Measurements from ENCODE around the gene SIM2. TPM values are rescaled to one million over a fixed set of nuclear protein-coding genes. Genes with fewer than 3 reads are reported as not detected.

Gene SIM2
- total RNA-seq, 2 experiments from 2014 or later = not detected

DNA sequence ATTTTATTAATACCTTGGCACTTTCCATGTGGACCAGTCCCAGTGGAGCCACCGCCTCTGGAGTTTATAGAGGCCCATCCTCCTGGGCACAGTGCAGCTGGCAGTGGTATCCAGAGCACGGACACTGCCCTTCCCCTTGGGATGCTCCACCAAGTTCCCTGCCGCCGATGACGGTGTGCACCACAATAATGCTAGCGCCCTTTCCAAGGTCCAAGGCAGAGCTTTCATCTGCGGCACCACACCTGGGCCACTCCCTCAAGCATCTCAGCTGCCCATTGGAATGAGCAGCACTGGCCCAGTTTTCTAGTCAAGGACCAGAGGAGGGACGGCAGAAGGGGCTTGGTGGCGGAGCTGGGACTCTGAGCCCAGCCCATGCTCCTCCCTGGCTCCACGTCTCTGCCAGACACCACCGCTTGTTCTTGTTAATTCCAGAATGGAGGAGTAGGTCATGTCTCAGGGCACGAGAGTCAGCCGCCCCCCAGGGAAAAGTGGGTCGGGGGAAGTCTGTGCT lies 24.5 kb downstream of the SIM2 start:
- TF ChIP-seq CTCF (conservative IDR thresholded peaks at IDR 0.05; ENCODE audit: low read length) = no peak
- TF ChIP-seq EZH2phosphoT487 (IDR thresholded peaks at IDR 0.05; ENCODE audit: borderline replicate concordance, low read depth, low read length) = no peak
- Histone ChIP-seq H3K4me3 (ENCODE audit: low read depth, low read length, poor library complexity, severe bottlenecking) (no peak overlapping the region), H3K9me2 (ENCODE audit: insufficient read depth, low read length) (no peaks in the 10 kb centered on the region), H3K4me2 (ENCODE audit: low read length) (no peak overlapping the region), H3K79me2 (ENCODE audit: insufficient read depth, low read depth, low read length) (no peaks in the 10 kb centered on the region), H2AFZ (ENCODE audit: low read length) (no peak overlapping the region), H3K36me3 (ENCODE audit: insufficient read depth, low read length) (no peaks in the 10 kb centered on the region), H3K9me3 (ENCODE audit: low read length) (no peaks in the 10 kb centered on the region), H3K27ac (ENCODE audit: low read depth, low read length, poor library complexity, severe bottlenecking) (no peak overlapping the region), H4K20me1 (ENCODE audit: insufficient read depth, low read length) (no peaks in the 10 kb centered on the region), H3K4me1 (ENCODE audit: insufficient read depth, low read length, poor library complexity, severe bottlenecking) (no peaks in the 10 kb centered on the region)
- CTCF ChIA-PET (ENCODE audit: unreplicated experiment) = no interaction called here
- POLR2A ChIA-PET = no interaction called here
- DNase-seq (ENCODE audit: low spot score) = no peak
- intact Hi-C loops (cut with micrococcal nuclease; ENCODE audit: unreplicated experiment) = no loop called here
- no TSS peak for BruUV-seq (replicated peaks)

DNA sequence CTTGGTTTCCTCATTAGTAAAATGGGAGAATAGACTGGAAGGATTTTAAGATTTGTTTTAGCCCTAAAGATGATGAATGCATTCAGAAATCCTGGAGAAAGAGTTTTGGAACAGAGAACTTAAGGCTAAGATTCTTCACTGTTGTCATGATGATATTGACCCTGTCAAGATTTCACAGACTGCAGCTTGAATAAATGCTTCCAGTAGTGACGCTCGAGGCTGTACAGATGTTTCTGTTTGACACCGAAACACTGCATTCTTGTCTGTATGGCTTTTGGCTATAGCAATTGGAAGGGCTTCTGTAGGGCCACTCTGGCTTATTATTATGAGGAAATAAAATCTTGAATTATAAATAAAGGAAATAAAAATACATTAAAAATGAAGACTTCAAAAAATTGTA lies 25.7 kb downstream of the SIM2 start:
- CTCF ChIA-PET (ENCODE audit: unreplicated experiment) = no interaction called here

More for the DNA sequence above, 25.7 kb downstream of the SIM2 start:
- BruUV-seq (replicated peaks) = no TSS peak
- POLR2A ChIA-PET = no interaction called here
- H2AFZ ChIP-seq (ENCODE audit: low read length) = no peak overlapping the region
- H3K36me3 ChIP-seq (ENCODE audit: insufficient read depth, low read length) = no peaks in the 10 kb centered on the region
- no peak overlapping the region for H3K4me2 ChIP-seq (ENCODE audit: low read length)
- no peaks in the 10 kb centered on the region for H3K9me3 ChIP-seq (ENCODE audit: low read length)
- DNase-seq (ENCODE audit: low spot score) = no peak
- H3K4me1 ChIP-seq (ENCODE audit: insufficient read depth, low read length, poor library complexity, severe bottlenecking) = no peaks in the 10 kb centered on the region
- no peak overlapping the region for H3K4me3 ChIP-seq (ENCODE audit: low read depth, low read length, poor library complexity, severe bottlenecking)
- H3K79me2 ChIP-seq (ENCODE audit: insufficient read depth, low read depth, low read length) = no peaks in the 10 kb centered on the region
- intact Hi-C loops (cut with micrococcal nuclease; ENCODE audit: unreplicated experiment) = no loop called here
- H3K27ac ChIP-seq (ENCODE audit: low read depth, low read length, poor library complexity, severe bottlenecking) = no peak overlapping the region
- H4K20me1 ChIP-seq (ENCODE audit: insufficient read depth, low read length) = no peaks in the 10 kb centered on the region
- TF ChIP-seq EZH2phosphoT487 (IDR thresholded peaks at IDR 0.05; ENCODE audit: borderline replicate concordance, low read depth, low read length) (no peak), CTCF (conservative IDR thresholded peaks at IDR 0.05; ENCODE audit: low read length) (no peak)
- no peaks in the 10 kb centered on the region for H3K9me2 ChIP-seq (ENCODE audit: insufficient read depth, low read length)

Data from OCI-LY7 (cell line).